ENCODE results near the gene THSD1.
"Not testable (repeated sequence)": the region's sequence is repeated elsewhere in the genome, so short reads cannot be mapped to it uniquely, and the experiment has no call there.

The THSD1 gene

GRCh38 chr13:52407436-52407835 lies 1.5 kb upstream of the THSD1 start:
- not testable (repeated sequence) for DNase-seq

GRCh38 chr13:52406629-52407028 lies 657 bp upstream of the THSD1 start:
- DNase-seq: no peak

- no peak for DNase-seq
Observed at GRCh38 chr13:52405369-52405766, 604 bp downstream of the THSD1 start.

GRCh38 chr13:52399708-52400107 lies 6.3 kb downstream of the THSD1 start:
- no peak for DNase-seq

- DNase-seq: no peak
Observed at GRCh38 chr13:52399046-52399445, 6.9 kb downstream of the THSD1 start.

- DNase-seq: no peak
Observed at GRCh38 chr13:52395704-52396103, 10.3 kb downstream of the THSD1 start.

- no peak for DNase-seq
Observed at GRCh38 chr13:52394586-52394985, 11.4 kb downstream of the THSD1 start.

GRCh38 chr13:52393572-52394357 lies 12.2 kb downstream of the THSD1 start:
- DNase-seq: no peak

- DNase-seq: no peak
Observed at GRCh38 chr13:52387721-52388120, 18.3 kb downstream of the THSD1 start.

GRCh38 chr13:52385870-52386269 lies 20.1 kb downstream of the THSD1 start:
- DNase-seq: no peak

GRCh38 chr13:52383366-52383765 lies 22.6 kb downstream of the THSD1 start:
- DNase-seq: no peak

- no peak for DNase-seq
Observed at GRCh38 chr13:52378312-52378711, 27.7 kb downstream of the THSD1 start.

GRCh38 chr13:52377898-52378297 lies 28.1 kb downstream of the THSD1 start:
- DNase-seq: no peak

GRCh38 chr13:52374873-52375411 lies 31.0 kb downstream of the THSD1 start:
- DNase-seq: no peak

GRCh38 chr13:52374389-52374788 lies 31.6 kb downstream of the THSD1 start:
- no peak for DNase-seq

GRCh38 chr13:52373277-52373676 lies 32.7 kb downstream of the THSD1 start:
- not testable (repeated sequence) for DNase-seq

GRCh38 chr13:52371736-52372247 lies 34.2 kb downstream of the THSD1 start:
- no peak for DNase-seq

- no peak for DNase-seq
Observed at GRCh38 chr13:52366291-52366690, 39.7 kb downstream of the THSD1 start.

- not testable (repeated sequence) for DNase-seq
Observed at GRCh38 chr13:52362169-52362887, 43.6 kb downstream of the THSD1 start.

GRCh38 chr13:52361225-52361624 lies 44.7 kb downstream of the THSD1 start:
- DNase-seq: no peak

- DNase-seq: no peak
Observed at GRCh38 chr13:52359534-52359933, 46.4 kb downstream of the THSD1 start.

- DNase-seq: no peak
Observed at GRCh38 chr13:52356327-52356726, 49.6 kb downstream of the THSD1 start.

GRCh38 chr13:52353193-52353592 lies 52.8 kb downstream of the THSD1 start:
- no peak for DNase-seq
